ENCODE data around the gene MALRD1. TPM values are rescaled to one million over a fixed set of nuclear protein-coding genes. Genes with fewer than 3 reads are reported as not detected.

Gene MALRD1
- total RNA-seq, 1 donor from 2014 or later = 0.45 TPM

GRCh38 chr10:19699299-19699698, 650.7 kb downstream of the MALRD1 start:
- H3K9ac ChIP-seq (ENCODE audit: low read length) = no peak overlapping the region
- no peaks in the 10 kb centered on the region for H3K27me3 ChIP-seq (ENCODE audit: insufficient read depth, low read length)
- no peak overlapping the region for H3K27ac ChIP-seq (ENCODE audit: low read depth, low read length)
- no peak overlapping the region for H3K27ac Mint-ChIP-seq (ENCODE audit: unreplicated experiment)
- TF ChIP-seq CTCF (IDR thresholded peaks at IDR 0.05; ENCODE audit: insufficient read depth, low read depth, low read length) (no peak), EZH2 (IDR thresholded peaks at IDR 0.05; ENCODE audit: insufficient read depth, low read length) (no peak)
- FAIRE-seq (no peak), DNase-seq (ENCODE audit: low read depth) (no peak)
- no peak overlapping the region for H2AFZ ChIP-seq (ENCODE audit: low read depth, low read length)
- no peaks in the 10 kb centered on the region for H4K20me1 ChIP-seq (ENCODE audit: insufficient read depth, low read length)
- peaks cover 8% of the 10 kb centered on the region for H3K4me1 ChIP-seq (ENCODE audit: insufficient read depth, low read length)
- no peak overlapping the region for H3K4me3 ChIP-seq (ENCODE audit: insufficient read depth, low read depth, low read length)
- no peaks in the 10 kb centered on the region for H3K36me3 Mint-ChIP-seq (ENCODE audit: low read depth, unreplicated experiment)
- no peak overlapping the region for H3K4me3 Mint-ChIP-seq (ENCODE audit: unreplicated experiment)
- peaks cover 10% of the 10 kb centered on the region for H3K9me3 Mint-ChIP-seq (ENCODE audit: unreplicated experiment)
- H3K27me3 Mint-ChIP-seq (ENCODE audit: low read depth, unreplicated experiment) = peaks cover 2% of the 10 kb centered on the region
- H3K4me1 Mint-ChIP-seq (ENCODE audit: low read depth, unreplicated experiment) = peaks cover 1% of the 10 kb centered on the region
- no peaks in the 10 kb centered on the region for H3K79me2 ChIP-seq (ENCODE audit: insufficient read depth, low read length)
- no peaks in the 10 kb centered on the region for H3K9me3 ChIP-seq (ENCODE audit: insufficient read depth, low read depth, low read length)
- no peak overlapping the region for H3K4me2 ChIP-seq (ENCODE audit: low read length)
- no peaks in the 10 kb centered on the region for H3K36me3 ChIP-seq (ENCODE audit: insufficient read depth, low read length)

GRCh38 chr10:19701427-19702052, 652.9 kb downstream of the MALRD1 start:
- H3K4me1 Mint-ChIP-seq (ENCODE audit: low read depth, unreplicated experiment) = peaks cover 1% of the 10 kb centered on the region
- Histone ChIP-seq H3K4me3 (ENCODE audit: insufficient read depth, low read depth, low read length) (no peak overlapping the region), H3K9ac (ENCODE audit: low read length) (no peak overlapping the region), H3K36me3 (ENCODE audit: insufficient read depth, low read length) (no peaks in the 10 kb centered on the region), H2AFZ (ENCODE audit: low read depth, low read length) (no peak overlapping the region), H3K27me3 (ENCODE audit: insufficient read depth, low read length) (no peaks in the 10 kb centered on the region), H3K79me2 (ENCODE audit: insufficient read depth, low read length) (no peaks in the 10 kb centered on the region), H4K20me1 (ENCODE audit: insufficient read depth, low read length) (no peaks in the 10 kb centered on the region), H3K27ac (ENCODE audit: low read depth, low read length) (no peak overlapping the region), H3K4me1 (ENCODE audit: insufficient read depth, low read length) (peaks cover 10% of the 10 kb centered on the region), H3K4me2 (ENCODE audit: low read length) (no peak overlapping the region), H3K9me3 (ENCODE audit: insufficient read depth, low read depth, low read length) (no peaks in the 10 kb centered on the region)
- no peak for DNase-seq (ENCODE audit: low read depth)
- H3K4me3 Mint-ChIP-seq (ENCODE audit: unreplicated experiment) = no peak overlapping the region
- peaks cover 5% of the 10 kb centered on the region for H3K9me3 Mint-ChIP-seq (ENCODE audit: unreplicated experiment)
- no peak for TF ChIP-seq EZH2 (IDR thresholded peaks at IDR 0.05; ENCODE audit: insufficient read depth, low read length)
- no peak for TF ChIP-seq CTCF (IDR thresholded peaks at IDR 0.05; ENCODE audit: insufficient read depth, low read depth, low read length)
- no peaks in the 10 kb centered on the region for H3K36me3 Mint-ChIP-seq (ENCODE audit: low read depth, unreplicated experiment)
- FAIRE-seq = no peak
- no peak overlapping the region for H3K27ac Mint-ChIP-seq (ENCODE audit: unreplicated experiment)
- H3K27me3 Mint-ChIP-seq (ENCODE audit: low read depth, unreplicated experiment) = peaks cover 2% of the 10 kb centered on the region

- H3K36me3 ChIP-seq (ENCODE audit: insufficient read depth, low read length) = no peaks in the 10 kb centered on the region
- Mint-ChIP-seq H3K4me3 (ENCODE audit: unreplicated experiment) (no peak overlapping the region), H3K9me3 (ENCODE audit: unreplicated experiment) (peaks cover 5% of the 10 kb centered on the region), H3K4me1 (ENCODE audit: low read depth, unreplicated experiment) (peaks cover 1% of the 10 kb centered on the region), H3K27me3 (ENCODE audit: low read depth, unreplicated experiment) (peaks cover 2% of the 10 kb centered on the region), H3K36me3 (ENCODE audit: low read depth, unreplicated experiment) (no peaks in the 10 kb centered on the region), H3K27ac (ENCODE audit: unreplicated experiment) (peak overlapping the region; percentile 70)
- H3K9ac ChIP-seq (ENCODE audit: low read length) = no peak overlapping the region
- H3K4me3 ChIP-seq (ENCODE audit: insufficient read depth, low read depth, low read length) = no peak overlapping the region
- TF ChIP-seq CTCF (IDR thresholded peaks at IDR 0.05; ENCODE audit: insufficient read depth, low read depth, low read length) (no peak), EZH2 (IDR thresholded peaks at IDR 0.05; ENCODE audit: insufficient read depth, low read length) (no peak)
- DNase-seq (ENCODE audit: low read depth) (peak; percentile 64), FAIRE-seq (no peak)
- H2AFZ ChIP-seq (ENCODE audit: low read depth, low read length) = no peak overlapping the region
- H3K27me3 ChIP-seq (ENCODE audit: insufficient read depth, low read length) = no peaks in the 10 kb centered on the region
- no peaks in the 10 kb centered on the region for H4K20me1 ChIP-seq (ENCODE audit: insufficient read depth, low read length)
- H3K79me2 ChIP-seq (ENCODE audit: insufficient read depth, low read length) = no peaks in the 10 kb centered on the region
- no peak overlapping the region for H3K27ac ChIP-seq (ENCODE audit: low read depth, low read length)
- no peak overlapping the region for H3K4me2 ChIP-seq (ENCODE audit: low read length)
- H3K9me3 ChIP-seq (ENCODE audit: insufficient read depth, low read depth, low read length) = no peaks in the 10 kb centered on the region
- H3K4me1 ChIP-seq (ENCODE audit: insufficient read depth, low read length) = peaks cover 10% of the 10 kb centered on the region
Observed at GRCh38 chr10:19702215-19702614, 653.6 kb downstream of the MALRD1 start.
